ENCODE measurements around the gene PLEKHM3.

DNA sequence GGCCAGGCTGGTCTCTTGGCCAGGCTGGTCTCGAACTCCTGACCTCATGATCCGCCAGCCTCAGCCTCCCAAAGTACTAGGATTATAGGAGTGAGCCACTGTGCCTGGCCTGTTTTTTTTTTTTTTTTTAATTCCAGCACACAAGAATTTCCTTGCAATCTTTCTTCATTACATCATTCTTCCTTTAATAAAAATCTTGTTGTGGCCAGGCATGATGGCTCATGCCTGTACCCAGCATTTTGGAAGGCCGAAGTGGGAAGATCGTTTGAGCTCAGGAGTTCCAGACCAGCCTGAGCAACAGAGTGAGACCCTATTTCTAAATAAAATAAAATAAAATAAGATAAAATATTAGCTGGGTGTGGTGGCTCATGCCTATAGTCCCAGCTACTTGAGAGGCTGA is 21.4 kb upstream of the PLEKHM3 start:
- TF ChIP-seq, protein P1, sequence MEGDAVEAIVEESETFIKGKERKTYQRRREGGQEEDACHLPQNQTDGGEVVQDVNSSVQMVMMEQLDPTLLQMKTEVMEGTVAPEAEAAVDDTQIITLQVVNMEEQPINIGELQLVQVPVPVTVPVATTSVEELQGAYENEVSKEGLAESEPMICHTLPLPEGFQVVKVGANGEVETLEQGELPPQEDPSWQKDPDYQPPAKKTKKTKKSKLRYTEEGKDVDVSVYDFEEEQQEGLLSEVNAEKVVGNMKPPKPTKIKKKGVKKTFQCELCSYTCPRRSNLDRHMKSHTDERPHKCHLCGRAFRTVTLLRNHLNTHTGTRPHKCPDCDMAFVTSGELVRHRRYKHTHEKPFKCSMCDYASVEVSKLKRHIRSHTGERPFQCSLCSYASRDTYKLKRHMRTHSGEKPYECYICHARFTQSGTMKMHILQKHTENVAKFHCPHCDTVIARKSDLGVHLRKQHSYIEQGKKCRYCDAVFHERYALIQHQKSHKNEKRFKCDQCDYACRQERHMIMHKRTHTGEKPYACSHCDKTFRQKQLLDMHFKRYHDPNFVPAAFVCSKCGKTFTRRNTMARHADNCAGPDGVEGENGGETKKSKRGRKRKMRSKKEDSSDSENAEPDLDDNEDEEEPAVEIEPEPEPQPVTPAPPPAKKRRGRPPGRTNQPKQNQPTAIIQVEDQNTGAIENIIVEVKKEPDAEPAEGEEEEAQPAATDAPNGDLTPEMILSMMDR (conservative IDR thresholded peaks at IDR 0.05), result no peak
- no peak for TF ChIP-seq EZH2 (IDR thresholded peaks at IDR 0.05; ENCODE audit: low read depth)
